Kidney tubule cell (primary cell): ENCODE measurements around the gene DNASE1L1.
A peak's percentile ranks its signal among the peaks of the same experiment; 100 is the strongest.
"Not testable (repeated sequence)": the region's sequence is repeated elsewhere in the genome, so short reads cannot be mapped to it uniquely, and the experiment has no call there.

Source experiments
- DNase-seq: peaks from one replicate; pipeline ENCODE4 v3.0.0-alpha.2; 2018; ENCODE audit warnings: low spot score

The DNASE1L1 gene

GRCh38 chrX:154403858-154404257, 5.2 kb downstream of the DNASE1L1 start:
- no peak for DNase-seq

- DNase-seq = no peak
These were observed 5.9 kb downstream of the DNASE1L1 start for GRCh38 chrX:154403192-154403591.

- no peak for DNase-seq
These were observed 6.4 kb downstream of the DNASE1L1 start for GRCh38 chrX:154402622-154403127.

GRCh38 chrX:154401918-154402621, 7.0 kb downstream of the DNASE1L1 start:
- peak; percentile 41 for DNase-seq

- peak; percentile 50 for DNase-seq
These were observed 7.8 kb downstream of the DNASE1L1 start for GRCh38 chrX:154401045-154401799.

GRCh38 chrX:154400369-154400817, 8.7 kb downstream of the DNASE1L1 start:
- not testable (repeated sequence) for DNase-seq

- DNase-seq = peak; percentile 21
These were observed 9.3 kb downstream of the DNASE1L1 start for GRCh38 chrX:154399527-154400368.

- DNase-seq = peak; percentile 79
These were observed 10.2 kb downstream of the DNASE1L1 start for GRCh38 chrX:154398668-154399526.

GRCh38 chrX:154397888-154398667, 11.0 kb downstream of the DNASE1L1 start, which contains the start of gene RPL10:
Gene RPL10, plus strand, starts transcription at chrX:154398377. Its CDS starts 143 bp downstream, at chrX:154398520.
- DNase-seq = peak; percentile 97

GRCh38 chrX:154396973-154397887, 11.8 kb downstream of the DNASE1L1 start:
- DNase-seq = peak; percentile 79

- peak; percentile 68 for DNase-seq
These were observed 12.7 kb downstream of the DNASE1L1 start for GRCh38 chrX:154396363-154396762.

- DNase-seq = not testable (repeated sequence)
These were observed 19.0 kb downstream of the DNASE1L1 start for GRCh38 chrX:154389812-154390747.

GRCh38 chrX:154388649-154389048, 20.4 kb downstream of the DNASE1L1 start:
- DNase-seq = not testable (repeated sequence)

- DNase-seq = not testable (repeated sequence)
These were observed 21.0 kb downstream of the DNASE1L1 start for GRCh38 chrX:154388094-154388493.

GRCh38 chrX:154384284-154384892, 24.7 kb downstream of the DNASE1L1 start:
- no peak for DNase-seq

GRCh38 chrX:154383359-154384283, 25.4 kb downstream of the DNASE1L1 start:
- DNase-seq = no peak
